Urinary bladder (tissue), 2 donors: ENCODE measurements around the gene ARFGAP2. TPM values are rescaled to one million over a fixed set of nuclear protein-coding genes. Genes with fewer than 3 reads are reported as not detected.

ENCODE experiments used
- polyA plus RNA-seq: library from polyadenylated mRNA; stranded (reverse); fragments of 200-250 nt; gene quantifications from one replicate; pipeline ENCODE4 v1.2.3, GENCODE V29; 2013
- small RNA-seq: library from RNA; depleted of rRNA; stranded (forward); fragments of <200 nt; gene quantifications from one replicate; pipeline ENCODE3, GENCODE V24; 2014
- total RNA-seq: library from RNA; depleted of rRNA; stranded (reverse); fragments of >200 nt; gene quantifications from one replicate; pipeline ENCODE4 v1.2.3, GENCODE V29; 2014
- donor health status: healthy.

The ARFGAP2 gene
- total and polyA plus RNA-seq, 2 donors = 77.1 to 81.8 TPM

Small RNAs within 50 kb of the gene (small RNA-seq; reads per million reads assigned to genes)
- gene MIR6745 = not detected

Other genes with a start within 250 kb of the ARFGAP2 start
- gene CSTPP1, start 240.1 kb downstream of the ARFGAP2 start, total RNA-seq = 20.9 TPM
- gene CSTPP1, start 240.1 kb downstream of the ARFGAP2 start, polyA plus RNA-seq = 20.7 TPM
- gene PACSIN3, start 9.6 kb upstream of the ARFGAP2 start, total RNA-seq = 14.9 TPM
- gene PACSIN3, start 9.6 kb upstream of the ARFGAP2 start, polyA plus RNA-seq = 33.9 TPM
- gene DDB2, start 38.1 kb upstream of the ARFGAP2 start, total RNA-seq = 11.9 TPM
- 23.8 TPM for gene DDB2, start 38.1 kb upstream of the ARFGAP2 start, polyA plus RNA-seq
- 24.5 TPM for gene ACP2, start 71.9 kb upstream of the ARFGAP2 start, total RNA-seq
- 28.6 TPM for gene ACP2, start 71.9 kb upstream of the ARFGAP2 start, polyA plus RNA-seq
- gene NR1H3, start 81.1 kb upstream of the ARFGAP2 start, total RNA-seq = 16.8 TPM
- gene NR1H3, start 81.1 kb upstream of the ARFGAP2 start, polyA plus RNA-seq = 43.3 TPM
- gene MADD, start 93.3 kb upstream of the ARFGAP2 start, total RNA-seq = 28.9 TPM
- gene MADD, start 93.3 kb upstream of the ARFGAP2 start, polyA plus RNA-seq = 32.9 TPM
- not detected for gene MYBPC3, start 175.8 kb upstream of the ARFGAP2 start, total RNA-seq
- 0.03 TPM for gene MYBPC3, start 175.8 kb upstream of the ARFGAP2 start, polyA plus RNA-seq
- gene SPI1, start 201.7 kb upstream of the ARFGAP2 start, total RNA-seq = 5.2 TPM
- 21.0 TPM for gene SPI1, start 201.7 kb upstream of the ARFGAP2 start, polyA plus RNA-seq
- 30.3 TPM for gene SLC39A13, start 231.7 kb upstream of the ARFGAP2 start, total RNA-seq
- 73.9 TPM for gene SLC39A13, start 231.7 kb upstream of the ARFGAP2 start, polyA plus RNA-seq
- gene PSMC3, start 249.6 kb upstream of the ARFGAP2 start, total RNA-seq = 60.1 TPM
- gene PSMC3, start 249.6 kb upstream of the ARFGAP2 start, polyA plus RNA-seq = 177 TPM